NB4 (cell line): ENCODE data around the gene SYTL4.

Source experiments
- DNase-seq: peaks from one replicate; pipeline ENCODE4 v3.0.0; 2010; ENCODE audit warnings: low read depth
- H3K4me3 ChIP-seq: one replicate; pipeline ENCODE4 v1.5.1; 2011; ENCODE audit warnings: mild to moderate bottlenecking, low read depth, low read length, moderate library complexity
- CTCF ChIP-seq: IDR thresholded peaks from one replicate; pipeline ENCODE4 v1.5.1; 2012; ENCODE audit warnings: low read depth, low read length
- MAX ChIP-seq: IDR thresholded peaks from 2 replicates; pipeline ENCODE4 v1.6.1; 2011; ENCODE audit warnings: low read depth, low read length
- MYC ChIP-seq: IDR thresholded peaks from 2 replicates; pipeline ENCODE4 v1.6.1; 2011; ENCODE audit warnings: low read depth, low read length
- POLR2A ChIP-seq: IDR thresholded peaks from 2 replicates; pipeline ENCODE4 v1.6.1; 2011; ENCODE audit warnings: mild to moderate bottlenecking; ENCODE audit not compliant: insufficient read length; ENCODE audit errors: extremely low read depth

The SYTL4 gene

GRCh38 chrX:100720301-100720700, 11.6 kb downstream of the SYTL4 start:
- TF ChIP-seq MYC (no peak), POLR2A (no peak), MAX (no peak), CTCF (no peak)
- H3K4me3 ChIP-seq = no peak overlapping the region
- DNase-seq = no peak

GRCh38 chrX:100719139-100719538, 12.8 kb downstream of the SYTL4 start:
- DNase-seq = no peak
- TF ChIP-seq POLR2A = no peak
- no peak for TF ChIP-seq CTCF
- no peak for TF ChIP-seq MYC
- TF ChIP-seq MAX = no peak
- H3K4me3 ChIP-seq = no peak overlapping the region

GRCh38 chrX:100717363-100717762, 14.6 kb downstream of the SYTL4 start:
- H3K4me3 ChIP-seq = no peak overlapping the region
- TF ChIP-seq MYC = no peak
- no peak for TF ChIP-seq POLR2A
- TF ChIP-seq CTCF = no peak
- no peak for TF ChIP-seq MAX
- DNase-seq = no peak

- DNase-seq = no peak
- no peak for TF ChIP-seq MYC
- no peak for TF ChIP-seq CTCF
- TF ChIP-seq POLR2A = no peak
- TF ChIP-seq MAX = no peak
- no peak overlapping the region for H3K4me3 ChIP-seq
Observed at GRCh38 chrX:100710816-100711215, 21.1 kb downstream of the SYTL4 start.

GRCh38 chrX:100704581-100705203, 27.2 kb downstream of the SYTL4 start:
- no peak overlapping the region for H3K4me3 ChIP-seq
- TF ChIP-seq POLR2A (no peak), MAX (no peak), MYC (no peak), CTCF (no peak)
- no peak for DNase-seq
